PC-3 (cell line): ENCODE measurements around the gene PHF11. TPM values are rescaled to one million over a fixed set of nuclear protein-coding genes. Genes with fewer than 3 reads are reported as not detected.

Experiments used
- ATAC-seq: fragments of 200-7000 bp; cut with Tn5 transposase; 2 replicates; pipeline ENCODE4 v1.9.1; 2020; ENCODE audit warnings: mild to moderate bottlenecking, moderate library complexity
- BruUV-seq: library from RNA; stranded (reverse); fragments of 400-500 nt; replicated peaks from 2 replicates; lab custom pipeline; 2021; lab: Mats Ljungman, UMichigan
- CTCF ChIA-PET: fragments of 300-600 bp; sonication (Branson Sonifier 250); formaldehyde crosslinking; loops from one replicate; lab custom pipeline; 2022; ENCODE audit warnings: antibody characterized with exemption; lab: Charles Lee
- POLR2A ChIA-PET: fragments of 300-600 bp; sonication (Branson Sonifier 250); formaldehyde crosslinking; loops from one replicate; lab custom pipeline; 2022; ENCODE audit warnings: antibody characterized with exemption; ENCODE audit not compliant: unreplicated experiment; lab: Charles Lee
- DNase-seq: peaks from one replicate; pipeline ENCODE4 v3.0.0-alpha.2; 2015
- H2AFZ ChIP-seq: fragments of 300-600 bp; sonication (generic); 2 replicates; pipeline ENCODE4 v1.6.0; 2016; ENCODE audit warnings: antibody characterized with exemption, low read length
- H3F3A ChIP-seq: fragments of 300-600 bp; sonication (generic); one replicate; pipeline ENCODE4 v1.6.0; 2017; ENCODE audit warnings: antibody characterized with exemption, low read length, control low read depth, mild to moderate bottlenecking; ENCODE audit not compliant: unreplicated experiment
- H3K27ac ChIP-seq: fragments of 300-600 bp; sonication (generic); 2 replicates; pipeline ENCODE4 v1.5.1; 2016; ENCODE audit warnings: mild to moderate bottlenecking, low read length
- H3K27me3 ChIP-seq: fragments of 300-600 bp; sonication (generic); 2 replicates; pipeline ENCODE4 v1.6.1; 2016; ENCODE audit warnings: low read length, mixed read lengths
- H3K36me3 ChIP-seq: fragments of 300-600 bp; sonication (generic); 2 replicates; pipeline ENCODE4 v1.6.1; 2016; ENCODE audit warnings: low read depth, mixed run types, low read length, mixed read lengths
- H3K4me1 ChIP-seq: fragments of 300-600 bp; sonication (generic); 2 replicates; pipeline ENCODE4 v1.5.1; 2016; ENCODE audit warnings: low read length; ENCODE audit not compliant: insufficient read depth
- H3K4me2 ChIP-seq: fragments of 300-600 bp; sonication (generic); 2 replicates; pipeline ENCODE4 v1.6.0; 2016; ENCODE audit warnings: low read length
- H3K4me3 ChIP-seq: fragments of 300-600 bp; sonication (generic); 2 replicates; pipeline ENCODE4 v1.5.1; 2016; ENCODE audit warnings: mild to moderate bottlenecking, low read length, mixed read lengths
- H3K79me2 ChIP-seq: fragments of 300-600 bp; sonication (generic); 2 replicates; pipeline ENCODE4 v1.6.1; 2017; ENCODE audit warnings: low read length, mixed read lengths
- H3K9ac ChIP-seq: fragments of 300-600 bp; sonication (generic); 2 replicates; pipeline ENCODE4 v1.6.0; 2016; ENCODE audit warnings: mild to moderate bottlenecking, low read length
- H3K9me2 ChIP-seq: fragments of 300-600 bp; sonication (generic); replicated peaks from 2 replicates; pipeline ENCODE4 v1.6.1; 2016; ENCODE audit warnings: mixed run types, low read length, mixed read lengths
- H3K9me3 ChIP-seq: fragments of 300-600 bp; sonication (generic); 2 replicates; pipeline ENCODE4 v1.6.1; 2016; ENCODE audit warnings: low read length, mixed read lengths
- H4K20me1 ChIP-seq: fragments of 300-600 bp; sonication (generic); 2 replicates; pipeline ENCODE4 v1.6.1; 2016; ENCODE audit warnings: low read length, mixed read lengths
- EZH2 ChIP-seq: fragments of 300-600 bp; sonication (generic); IDR thresholded peaks from one replicate; pipeline ENCODE4 v1.6.1; 2017; ENCODE audit warnings: antibody characterized with exemption, mild to moderate bottlenecking, low read length; ENCODE audit not compliant: unreplicated experiment
- EZH2phosphoT487 ChIP-seq: fragments of 300-600 bp; sonication (generic); IDR thresholded peaks from 2 replicates; pipeline ENCODE4 v1.6.1; 2018; ENCODE audit warnings: mild to moderate bottlenecking, antibody characterized with exemption, low read length, borderline replicate concordance
- intact Hi-C: fragments of 100-400 bp; cut with micrococcal nuclease; formaldehyde crosslinking; loops from 2 replicates; pipeline ENCODE4 v1.9.0; 2023
- total RNA-seq: library from RNA; depleted of rRNA; stranded (reverse); fragments of >200 nt; gene quantifications from 2 replicates; pipeline ENCODE4 v1.2.3, GENCODE V29; 2014
- TF ChIP-seq, protein P1 (sequence below): fragments of 300-600 bp; sonication (generic); conservative IDR thresholded peaks from 2 replicates; pipeline ENCODE4 v1.5.1; 2017; ENCODE audit warnings: antibody characterized with exemption, low read depth, mild to moderate bottlenecking, low read length

The PHF11 gene
- total RNA-seq, 1 experiment from 2014 or later, result 7.9 TPM

DNA sequence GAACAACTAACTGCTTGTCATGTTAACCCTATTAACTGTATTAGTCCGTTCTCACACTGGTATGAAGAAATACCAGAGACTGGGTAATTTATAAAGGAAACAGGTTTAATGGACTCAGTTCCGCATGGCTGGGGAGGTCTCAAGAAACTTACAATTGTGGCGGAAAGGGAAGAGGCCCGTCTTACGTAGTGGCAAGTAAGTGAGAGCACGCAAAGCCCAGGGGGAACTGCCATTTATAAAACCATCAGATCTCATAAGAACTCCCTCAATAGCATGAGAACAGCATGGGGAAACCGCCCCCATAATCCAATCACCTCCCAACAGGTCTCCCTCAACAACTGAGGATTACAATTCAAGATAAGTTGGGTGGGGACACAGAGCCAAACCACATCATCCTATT lies 34.7 kb downstream of the PHF11 start:
- no peaks in the 10 kb centered on the region for H4K20me1 ChIP-seq
- DNase-seq (no peak), ATAC-seq (no peak)
- H3K9me2 ChIP-seq, result no peaks in the 10 kb centered on the region
- no peak overlapping the region for H3K4me3 ChIP-seq
- H3K4me1 ChIP-seq, result no peaks in the 10 kb centered on the region
- ChIA-PET POLR2A (no interaction called here), CTCF (no interaction called here)
- no peaks in the 10 kb centered on the region for H3K36me3 ChIP-seq
- H3F3A ChIP-seq, result no peaks in the 10 kb centered on the region
- H2AFZ ChIP-seq, result no peak overlapping the region
- no TSS peak for BruUV-seq
- no peak overlapping the region for H3K4me2 ChIP-seq
- TF ChIP-seq EZH2phosphoT487 (no peak), EZH2 (no peak)
- TF ChIP-seq, protein P1, sequence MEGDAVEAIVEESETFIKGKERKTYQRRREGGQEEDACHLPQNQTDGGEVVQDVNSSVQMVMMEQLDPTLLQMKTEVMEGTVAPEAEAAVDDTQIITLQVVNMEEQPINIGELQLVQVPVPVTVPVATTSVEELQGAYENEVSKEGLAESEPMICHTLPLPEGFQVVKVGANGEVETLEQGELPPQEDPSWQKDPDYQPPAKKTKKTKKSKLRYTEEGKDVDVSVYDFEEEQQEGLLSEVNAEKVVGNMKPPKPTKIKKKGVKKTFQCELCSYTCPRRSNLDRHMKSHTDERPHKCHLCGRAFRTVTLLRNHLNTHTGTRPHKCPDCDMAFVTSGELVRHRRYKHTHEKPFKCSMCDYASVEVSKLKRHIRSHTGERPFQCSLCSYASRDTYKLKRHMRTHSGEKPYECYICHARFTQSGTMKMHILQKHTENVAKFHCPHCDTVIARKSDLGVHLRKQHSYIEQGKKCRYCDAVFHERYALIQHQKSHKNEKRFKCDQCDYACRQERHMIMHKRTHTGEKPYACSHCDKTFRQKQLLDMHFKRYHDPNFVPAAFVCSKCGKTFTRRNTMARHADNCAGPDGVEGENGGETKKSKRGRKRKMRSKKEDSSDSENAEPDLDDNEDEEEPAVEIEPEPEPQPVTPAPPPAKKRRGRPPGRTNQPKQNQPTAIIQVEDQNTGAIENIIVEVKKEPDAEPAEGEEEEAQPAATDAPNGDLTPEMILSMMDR, result no peak
- no peak overlapping the region for H3K27ac ChIP-seq
- H3K9ac ChIP-seq, result no peak overlapping the region
- H3K27me3 ChIP-seq, result no peaks in the 10 kb centered on the region
- no peaks in the 10 kb centered on the region for H3K9me3 ChIP-seq
- intact Hi-C loops, result no loop called here
- H3K79me2 ChIP-seq, result no peaks in the 10 kb centered on the region

DNA sequence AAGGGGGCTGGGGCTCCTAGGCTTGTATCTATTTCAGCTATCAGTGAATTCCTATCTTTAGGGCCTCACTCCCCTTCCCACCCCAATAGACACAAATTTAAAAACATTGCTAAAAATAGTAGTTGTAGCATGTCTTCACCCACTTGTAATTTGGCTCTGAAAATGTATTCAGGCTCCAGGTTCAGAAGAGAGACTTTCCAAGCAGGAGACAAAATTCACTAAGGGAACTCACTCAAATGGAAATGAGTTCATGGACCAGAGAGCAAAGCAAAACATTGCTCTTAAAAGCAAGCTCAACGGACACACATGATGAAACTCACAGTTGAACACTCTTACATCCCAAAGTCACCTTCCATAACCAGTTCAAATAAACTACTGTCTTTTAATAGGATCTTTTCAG lies 36.8 kb downstream of the PHF11 start:
- no peak for ATAC-seq
- Histone ChIP-seq H3K4me3 (no peak overlapping the region), H4K20me1 (no peaks in the 10 kb centered on the region), H3K4me1 (no peaks in the 10 kb centered on the region), H3K9me3 (no peaks in the 10 kb centered on the region), H3K9me2 (no peaks in the 10 kb centered on the region), H3K9ac (no peak overlapping the region), H3F3A (no peaks in the 10 kb centered on the region), H3K79me2 (no peaks in the 10 kb centered on the region), H3K4me2 (no peak overlapping the region), H3K27me3 (no peaks in the 10 kb centered on the region), H3K36me3 (no peaks in the 10 kb centered on the region), H2AFZ (no peak overlapping the region), H3K27ac (no peak overlapping the region)
- TF ChIP-seq EZH2 (no peak), EZH2phosphoT487 (no peak)
- TF ChIP-seq, protein P1, result no peak
- DNase-seq, result no peak
- intact Hi-C loops, result no loop called here
- no TSS peak for BruUV-seq
- ChIA-PET CTCF (no interaction called here), POLR2A (no interaction called here)

DNA sequence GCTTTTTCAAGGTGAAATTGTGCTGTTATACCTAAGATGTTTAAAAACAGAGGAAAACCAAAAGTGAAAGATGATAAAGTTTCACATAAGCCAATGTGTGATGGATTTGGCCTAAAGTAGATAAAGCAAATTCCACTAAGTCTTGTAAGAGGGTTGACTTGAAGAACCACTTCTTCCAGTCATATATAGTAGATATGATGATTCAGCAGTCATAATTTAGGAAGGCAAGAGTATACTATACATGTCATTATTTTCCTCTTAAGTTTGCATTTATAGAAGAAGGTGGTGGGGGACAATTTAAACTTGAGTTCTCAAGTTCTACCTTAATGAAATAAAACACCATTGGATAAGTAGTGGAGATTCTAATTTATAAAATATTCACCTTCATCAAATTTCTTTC lies 37.3 kb downstream of the PHF11 start:
- intact Hi-C loops, result no loop called here
- Histone ChIP-seq H3K9ac (no peak overlapping the region), H3K4me1 (no peaks in the 10 kb centered on the region), H3K4me2 (no peak overlapping the region), H3K9me3 (no peaks in the 10 kb centered on the region), H3K27me3 (no peaks in the 10 kb centered on the region), H3K4me3 (no peak overlapping the region), H2AFZ (no peak overlapping the region), H4K20me1 (no peaks in the 10 kb centered on the region), H3K9me2 (no peaks in the 10 kb centered on the region), H3K27ac (no peak overlapping the region), H3K36me3 (no peaks in the 10 kb centered on the region), H3F3A (no peaks in the 10 kb centered on the region), H3K79me2 (no peaks in the 10 kb centered on the region)
- CTCF ChIA-PET, result no interaction called here
- POLR2A ChIA-PET, result no interaction called here
- no peak for TF ChIP-seq EZH2phosphoT487
- TF ChIP-seq EZH2, result no peak
- TF ChIP-seq, protein P1, result no peak
- DNase-seq (no peak), ATAC-seq (no peak)
- no TSS peak for BruUV-seq
